ENCODE results near the gene NRTN.

NRTN gene

GRCh38 chr19:5790559-5791520 lies 14.0 kb upstream of the NRTN start, which contains the start of gene DUS3L:
DUS3L (minus strand) TSS chr19:5791163; CDS start chr19:5791141, 22 bp downstream.
- peak; percentile 87 for DNase-seq (ENCODE audit: low read depth)

GRCh38 chr19:5792224-5792623 lies 12.6 kb upstream of the NRTN start:
- DNase-seq (ENCODE audit: low read depth), result no peak

- no peak for DNase-seq (ENCODE audit: low read depth)
Observed at GRCh38 chr19:5793188-5793587, 11.7 kb upstream of the NRTN start.

GRCh38 chr19:5795382-5795919 lies 9.4 kb upstream of the NRTN start:
- DNase-seq (ENCODE audit: low read depth), result no peak

- no peak for DNase-seq (ENCODE audit: low read depth)
Observed at GRCh38 chr19:5798244-5798643, 6.6 kb upstream of the NRTN start.

- DNase-seq (ENCODE audit: low read depth), result no peak
Observed at GRCh38 chr19:5799247-5800241, 5.3 kb upstream of the NRTN start.

- DNase-seq (ENCODE audit: low read depth), result no peak
Observed at GRCh38 chr19:5800361-5801270, 4.3 kb upstream of the NRTN start.

- DNase-seq (ENCODE audit: low read depth), result no peak
Observed at GRCh38 chr19:5801796-5802619, 2.9 kb upstream of the NRTN start.

- DNase-seq (ENCODE audit: low read depth), result no peak
Observed at GRCh38 chr19:5803441-5803751, 1.5 kb upstream of the NRTN start.

- peak; percentile 50 for DNase-seq (ENCODE audit: low read depth)
Observed at GRCh38 chr19:5803752-5804515, 933 bp upstream of the NRTN start.

- DNase-seq (ENCODE audit: low read depth), result no peak
Observed at GRCh38 chr19:5805462-5806132, 730 bp downstream of the NRTN start.

- no peak for DNase-seq (ENCODE audit: low read depth)
Observed at GRCh38 chr19:5806133-5806489, 1.2 kb downstream of the NRTN start.

- no peak for DNase-seq (ENCODE audit: low read depth)
Observed at GRCh38 chr19:5806905-5807304, 2.0 kb downstream of the NRTN start.

- no peak for DNase-seq (ENCODE audit: low read depth)
Observed at GRCh38 chr19:5808120-5808816, 3.4 kb downstream of the NRTN start.

- DNase-seq (ENCODE audit: low read depth), result no peak
Observed at GRCh38 chr19:5809053-5809452, 4.2 kb downstream of the NRTN start.

GRCh38 chr19:5809469-5809868 lies 4.6 kb downstream of the NRTN start:
- DNase-seq (ENCODE audit: low read depth), result no peak

- DNase-seq (ENCODE audit: low read depth), result no peak
Observed at GRCh38 chr19:5811117-5811516, 6.2 kb downstream of the NRTN start.

GRCh38 chr19:5814123-5814851 lies 9.4 kb downstream of the NRTN start:
- DNase-seq (ENCODE audit: low read depth), result no peak

Measured in HS-27A (cell line).